Esophagus (tissue), 2 donors: Measurements from ENCODE around the gene GPR87. TPM values are rescaled to one million over a fixed set of nuclear protein-coding genes. Genes with fewer than 3 reads are reported as not detected.

Experiments
- H3K27ac ChIP-seq, 2 donors: one replicate each; pipeline ENCODE4 v1.5.1; 2013; ENCODE audit warnings: low read depth in 2 of 2, mild to moderate bottlenecking in 2 of 2, inconsistent platforms in 1 of 2, low read length in 1 of 2, moderate library complexity in 1 of 2
- H3K27me3 ChIP-seq, 2 donors: one replicate each; pipeline ENCODE4 v1.6.1; 2013; ENCODE audit warnings: low read length in 2 of 2, control low read depth in 1 of 2, mild to moderate bottlenecking in 1 of 2; ENCODE audit not compliant: insufficient read depth in 2 of 2, control insufficient read depth in 1 of 2
- H3K36me3 ChIP-seq, 2 donors: one replicate each; pipeline ENCODE4 v1.6.1; 2013; ENCODE audit warnings: low read length in 1 of 2; ENCODE audit not compliant: control insufficient read depth in 2 of 2, insufficient read depth in 2 of 2
- H3K4me1 ChIP-seq, 2 donors: one replicate each; pipeline ENCODE4 v1.6.1; 2013; ENCODE audit warnings: low read length in 1 of 2; ENCODE audit not compliant: control insufficient read depth in 2 of 2, insufficient read depth in 2 of 2
- H3K4me3 ChIP-seq, 2 donors: one replicate each; pipeline ENCODE4 v1.5.1; 2013; ENCODE audit warnings: low read length in 2 of 2, mild to moderate bottlenecking in 2 of 2, low read depth in 1 of 2, moderate library complexity in 1 of 2
- H3K9me3 ChIP-seq, 2 donors: one replicate each; pipeline ENCODE4 v1.6.1; 2013; ENCODE audit warnings: mild to moderate bottlenecking in 2 of 2, low read depth in 1 of 2, low read length in 1 of 2, moderate library complexity in 1 of 2; ENCODE audit not compliant: control insufficient read depth in 2 of 2, insufficient read depth in 1 of 2
- WGBS, 2 donors: extraction: QIAGEN DNeasy Blood & Tissue Kit; methylation state at CpG; one replicate each; pipeline ENCODE4 v1.1.7; 2013; 5-methylcytosine and 5-hydroxymethylcytosine counted together
- polyA plus RNA-seq, 2 donors: library from polyadenylated mRNA; stranded (reverse); fragments of 200-250 nt; gene quantifications; one replicate each; pipeline ENCODE4 v1.2.3, GENCODE V29; 2013
- donor health status: healthy with polysubstance abuse.
- donor health status: Bipolar disorder and iron deficiency.

The GPR87 gene
- polyA plus RNA-seq, 2 donors, result 50.2 to 75.3 TPM

GRCh38 chr3:151307131-151307530, 9.5 kb downstream of the GPR87 start:
- Histone ChIP-seq H3K4me1 (peaks cover 4 to 5% of the 10 kb centered on the region in 2 donors), H3K36me3 (peaks cover 0 to 3% of the 10 kb centered on the region in 2 donors), H3K27me3 (no peaks in the 10 kb centered on the region), H3K27ac (peak overlapping the region; percentile 62 to 93), H3K4me3 (no peak overlapping the region), H3K9me3 (no peaks in the 10 kb centered on the region)

GRCh38 chr3:151306168-151306810, 10.3 kb downstream of the GPR87 start:
- Histone ChIP-seq H3K9me3 (no peaks in the 10 kb centered on the region), H3K27ac (peak overlapping the region; percentile 45 to 83), H3K27me3 (no peaks in the 10 kb centered on the region), H3K4me3 (no peak overlapping the region), H3K36me3 (peaks cover 0 to 3% of the 10 kb centered on the region in 2 donors), H3K4me1 (peaks cover 4 to 5% of the 10 kb centered on the region in 2 donors)
- WGBS, 2 donors, result 72 to 86% methylated on average over 6 of the region's 6 CpGs

GRCh38 chr3:151305775-151306151, 10.9 kb downstream of the GPR87 start:
- Histone ChIP-seq H3K27ac (peak overlapping the region; percentile 82 to 89), H3K27me3 (no peaks in the 10 kb centered on the region), H3K4me1 (peaks cover 4 to 5% of the 10 kb centered on the region in 2 donors), H3K4me3 (no peak overlapping the region), H3K9me3 (no peaks in the 10 kb centered on the region), H3K36me3 (peaks cover 0 to 3% of the 10 kb centered on the region in 2 donors)
- WGBS, 2 donors, result 80 to 86% methylated on average over 4 of the region's 4 CpGs

GRCh38 chr3:151305060-151305774, 11.4 kb downstream of the GPR87 start:
- WGBS, 2 donors, result 40 to 51% methylated on average over 7 of the region's 7 CpGs
- Histone ChIP-seq H3K9me3 (no peaks in the 10 kb centered on the region), H3K4me3 (no peak overlapping the region), H3K27ac (peak overlapping the region; percentile 82 to 89), H3K4me1 (peaks cover 4 to 5% of the 10 kb centered on the region in 2 donors), H3K36me3 (peaks cover 0 to 4% of the 10 kb centered on the region in 2 donors), H3K27me3 (no peaks in the 10 kb centered on the region)

- Histone ChIP-seq H3K4me3 (no peak overlapping the region), H3K27me3 (no peaks in the 10 kb centered on the region), H3K4me1 (peaks cover 4 to 5% of the 10 kb centered on the region in 2 donors), H3K36me3 (peaks cover 0 to 1% of the 10 kb centered on the region in 2 donors), H3K9me3 (no peaks in the 10 kb centered on the region), H3K27ac (no peak overlapping the region)
- WGBS, 2 donors, result 75 to 76% methylated on average over 2 of the region's 2 CpGs
These were observed 12.9 kb downstream of the GPR87 start for GRCh38 chr3:151303751-151304150.

- H3K27ac ChIP-seq, result no peak overlapping the region
These were observed 14.8 kb downstream of the GPR87 start for GRCh38 chr3:151301787-151302186.

GRCh38 chr3:151300539-151300938, 16.1 kb downstream of the GPR87 start:
- WGBS, 2 donors, result 77 to 90% methylated on average over 1 of the region's 1 CpG
- peaks cover 0 to 3% of the 10 kb centered on the region in 2 donors for H3K4me1 ChIP-seq
- no peak overlapping the region for H3K27ac ChIP-seq
- no peaks in the 10 kb centered on the region for H3K27me3 ChIP-seq
- H3K4me3 ChIP-seq, result no peak overlapping the region
- peaks cover 0 to 4% of the 10 kb centered on the region in 2 donors for H3K36me3 ChIP-seq
- H3K9me3 ChIP-seq, result no peaks in the 10 kb centered on the region

More at GRCh38 chr3:151301787-151302186, 14.8 kb downstream of the GPR87 start:
- Histone ChIP-seq H3K36me3 (peaks cover 0 to 1% of the 10 kb centered on the region in 2 donors), H3K9me3 (no peaks in the 10 kb centered on the region), H3K27me3 (no peaks in the 10 kb centered on the region), H3K4me1 (peaks cover 0 to 5% of the 10 kb centered on the region in 2 donors), H3K4me3 (no peak overlapping the region)
- 56 to 77% methylated on average over 3 of the region's 3 CpGs for WGBS, 2 donors

- no peaks in the 10 kb centered on the region for H3K27me3 ChIP-seq
- 75 to 80% methylated on average over 2 of the region's 2 CpGs for WGBS, 2 donors
- H3K36me3 ChIP-seq, result peaks cover 0 to 6% of the 10 kb centered on the region in 2 donors
- H3K9me3 ChIP-seq, result no peaks in the 10 kb centered on the region
- peaks cover 0 to 3% of the 10 kb centered on the region in 2 donors for H3K4me1 ChIP-seq
- H3K4me3 ChIP-seq, result no peak overlapping the region
- H3K27ac ChIP-seq, result no peak overlapping the region
These were observed 17.6 kb downstream of the GPR87 start for GRCh38 chr3:151299006-151299405.

GRCh38 chr3:151297429-151297828, 19.2 kb downstream of the GPR87 start:
- Histone ChIP-seq H3K27me3 (no peaks in the 10 kb centered on the region), H3K36me3 (peaks cover 2 to 6% of the 10 kb centered on the region in 2 donors), H3K9me3 (no peaks in the 10 kb centered on the region), H3K4me3 (no peak overlapping the region), H3K27ac (peak overlapping the region in 1 of 2 donors; percentile 33), H3K4me1 (peaks cover 0 to 3% of the 10 kb centered on the region in 2 donors)
- 52 to 67% methylated on average over 2 of the region's 2 CpGs for WGBS, 2 donors
